Measurements from ENCODE around the gene IQCH. TPM values are rescaled to one million over a fixed set of nuclear protein-coding genes. Genes with fewer than 3 reads are reported as not detected.
A peak's percentile ranks its signal among the peaks of the same experiment; 100 is the strongest.

IQCH gene
- total RNA-seq, 1 donor from 2014 or later: 4.5 TPM

DNA sequence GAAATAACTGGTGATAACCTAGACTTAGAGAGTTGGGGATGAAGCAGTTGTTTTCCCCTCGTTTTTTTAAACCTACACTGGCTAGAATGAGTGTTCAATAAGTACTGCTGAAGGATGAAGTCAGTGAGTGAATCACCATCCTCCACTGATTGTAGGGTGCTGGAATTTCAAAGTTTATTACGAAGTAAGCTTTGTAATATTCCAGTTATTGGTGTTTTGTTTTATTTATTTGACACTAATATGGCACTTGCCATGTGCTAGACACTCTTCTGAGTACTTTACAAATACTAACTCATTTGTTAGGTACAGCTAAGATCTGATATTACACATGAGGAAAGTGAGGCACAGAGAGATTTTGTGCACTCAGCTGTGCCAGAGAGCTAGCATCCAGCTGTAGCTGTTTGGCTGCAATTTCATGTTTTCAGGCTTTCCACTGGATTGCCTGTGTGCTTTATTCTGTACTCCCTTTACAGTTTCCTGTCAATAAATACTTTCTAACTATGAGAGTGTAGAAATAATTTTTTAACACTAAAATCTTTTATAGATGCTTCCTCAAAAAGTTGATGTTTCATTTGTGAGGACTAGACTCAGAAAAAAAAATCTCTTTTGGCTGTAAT, 293.8 kb downstream of the IQCH start:
- Mint-ChIP-seq H3K36me3 (ENCODE audit: unreplicated experiment) (peaks cover 9% of the 10 kb centered on the region), H3K27ac (ENCODE audit: unreplicated experiment) (no peak overlapping the region), H3K4me3 (ENCODE audit: unreplicated experiment) (no peak overlapping the region), H3K27me3 (ENCODE audit: unreplicated experiment) (no peaks in the 10 kb centered on the region), H3K4me1 (ENCODE audit: low read depth, unreplicated experiment) (peaks cover 14% of the 10 kb centered on the region), H3K9me3 (ENCODE audit: unreplicated experiment) (peaks cover 3% of the 10 kb centered on the region)
- DNase-seq: no peak
- TF ChIP-seq, protein P1, sequence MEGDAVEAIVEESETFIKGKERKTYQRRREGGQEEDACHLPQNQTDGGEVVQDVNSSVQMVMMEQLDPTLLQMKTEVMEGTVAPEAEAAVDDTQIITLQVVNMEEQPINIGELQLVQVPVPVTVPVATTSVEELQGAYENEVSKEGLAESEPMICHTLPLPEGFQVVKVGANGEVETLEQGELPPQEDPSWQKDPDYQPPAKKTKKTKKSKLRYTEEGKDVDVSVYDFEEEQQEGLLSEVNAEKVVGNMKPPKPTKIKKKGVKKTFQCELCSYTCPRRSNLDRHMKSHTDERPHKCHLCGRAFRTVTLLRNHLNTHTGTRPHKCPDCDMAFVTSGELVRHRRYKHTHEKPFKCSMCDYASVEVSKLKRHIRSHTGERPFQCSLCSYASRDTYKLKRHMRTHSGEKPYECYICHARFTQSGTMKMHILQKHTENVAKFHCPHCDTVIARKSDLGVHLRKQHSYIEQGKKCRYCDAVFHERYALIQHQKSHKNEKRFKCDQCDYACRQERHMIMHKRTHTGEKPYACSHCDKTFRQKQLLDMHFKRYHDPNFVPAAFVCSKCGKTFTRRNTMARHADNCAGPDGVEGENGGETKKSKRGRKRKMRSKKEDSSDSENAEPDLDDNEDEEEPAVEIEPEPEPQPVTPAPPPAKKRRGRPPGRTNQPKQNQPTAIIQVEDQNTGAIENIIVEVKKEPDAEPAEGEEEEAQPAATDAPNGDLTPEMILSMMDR (IDR thresholded peaks at IDR 0.05; ENCODE audit: partially characterized antibody, unreplicated experiment): no peak

DNA sequence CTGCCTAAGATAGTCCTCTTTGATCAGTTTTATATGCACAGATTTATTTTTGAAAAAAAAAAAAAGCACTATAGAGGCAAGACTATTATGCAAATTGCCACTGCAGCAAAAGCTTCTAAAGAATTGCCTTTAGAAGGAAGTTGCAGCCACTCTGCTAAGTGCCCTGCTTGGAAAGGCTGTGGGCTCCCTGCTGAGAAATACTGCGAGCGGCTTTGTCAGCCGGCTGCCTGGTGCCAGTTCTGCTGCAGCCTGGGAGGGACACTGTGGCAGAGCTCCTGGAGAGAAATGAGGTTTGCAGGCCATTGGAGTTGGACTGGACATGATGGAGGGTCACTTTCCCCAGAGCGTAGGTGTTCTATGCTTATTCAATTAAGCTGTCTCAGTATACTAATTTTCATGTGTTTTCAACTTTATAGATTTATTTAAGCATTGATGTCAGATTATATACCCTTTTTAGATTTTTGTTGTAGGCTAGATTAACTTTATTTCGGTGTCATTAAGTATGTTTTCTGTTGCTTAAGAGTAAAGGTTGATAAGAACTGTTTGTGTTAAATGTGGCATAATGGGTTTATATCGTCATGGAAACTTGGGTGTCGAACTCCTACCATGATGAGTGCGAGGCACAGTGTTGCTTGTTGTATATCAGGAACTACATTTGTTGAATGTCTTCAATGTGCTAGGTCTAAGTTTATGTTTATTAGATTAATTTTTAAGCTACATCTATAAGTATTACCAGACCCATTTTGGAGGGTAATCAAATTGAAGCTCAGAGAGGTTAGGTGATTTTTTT, 294.5 kb downstream of the IQCH start:
- Mint-ChIP-seq H3K36me3 (ENCODE audit: unreplicated experiment) (peaks cover 9% of the 10 kb centered on the region), H3K4me1 (ENCODE audit: low read depth, unreplicated experiment) (peaks cover 14% of the 10 kb centered on the region), H3K27me3 (ENCODE audit: unreplicated experiment) (no peaks in the 10 kb centered on the region), H3K9me3 (ENCODE audit: unreplicated experiment) (peaks cover 3% of the 10 kb centered on the region), H3K27ac (ENCODE audit: unreplicated experiment) (no peak overlapping the region), H3K4me3 (ENCODE audit: unreplicated experiment) (peak overlapping the region; percentile 25)
- peak; percentile 59 for DNase-seq
- TF ChIP-seq, protein P1 (IDR thresholded peaks at IDR 0.05; ENCODE audit: partially characterized antibody, unreplicated experiment): no peak

DNA sequence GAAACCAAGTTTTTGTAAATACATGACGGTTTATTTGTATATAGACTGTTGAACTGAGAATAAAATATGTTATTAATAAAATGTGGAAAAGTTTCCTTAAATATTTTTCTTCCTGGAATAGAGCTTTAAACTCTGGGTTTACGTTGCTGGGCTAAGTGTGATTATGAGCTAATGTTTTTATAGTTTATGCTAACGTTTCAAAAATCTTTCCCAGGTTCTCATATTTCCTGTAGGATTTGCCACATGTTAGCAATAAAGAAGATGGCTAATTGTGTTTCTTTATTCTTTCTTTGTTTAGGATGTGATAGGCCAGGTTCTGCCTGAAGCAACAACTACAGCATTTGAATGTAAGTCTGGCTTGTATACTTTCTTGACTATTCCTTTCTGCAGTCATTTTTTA, 295.1 kb downstream of the IQCH start:
- TF ChIP-seq, protein P1 (IDR thresholded peaks at IDR 0.05; ENCODE audit: partially characterized antibody, unreplicated experiment): no peak
- H3K4me3 Mint-ChIP-seq (ENCODE audit: unreplicated experiment): no peak overlapping the region

DNA sequence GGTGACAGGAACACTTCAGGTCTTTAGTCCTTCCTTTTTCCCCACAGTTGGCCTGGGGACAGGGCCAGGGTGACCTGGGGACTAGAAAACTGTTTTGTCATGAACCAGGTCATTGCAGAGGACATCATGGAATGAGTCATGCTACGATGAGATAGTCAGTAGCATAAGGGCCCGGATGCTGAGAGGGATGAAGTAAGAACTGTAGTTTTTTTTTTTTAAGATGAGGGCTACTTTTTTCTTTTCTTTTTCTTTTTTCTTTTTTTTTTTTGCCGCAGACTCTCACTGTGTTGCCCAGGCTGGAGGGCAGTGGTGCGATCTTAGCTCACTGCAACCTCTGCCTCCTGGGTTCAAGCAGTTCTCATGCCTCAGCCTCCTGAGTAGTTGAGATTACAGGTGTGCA, 295.9 kb downstream of the IQCH start:
- H3K4me3 Mint-ChIP-seq (ENCODE audit: unreplicated experiment): no peak overlapping the region
- peaks cover 13% of the 10 kb centered on the region for H3K4me1 Mint-ChIP-seq (ENCODE audit: low read depth, unreplicated experiment)
- DNase-seq: no peak
- H3K36me3 Mint-ChIP-seq (ENCODE audit: unreplicated experiment): no peaks in the 10 kb centered on the region
- H3K27me3 Mint-ChIP-seq (ENCODE audit: unreplicated experiment): peaks cover 1% of the 10 kb centered on the region
- H3K9me3 Mint-ChIP-seq (ENCODE audit: unreplicated experiment): no peaks in the 10 kb centered on the region
- H3K27ac Mint-ChIP-seq (ENCODE audit: unreplicated experiment): no peak overlapping the region
- TF ChIP-seq, protein P1 (IDR thresholded peaks at IDR 0.05; ENCODE audit: partially characterized antibody, unreplicated experiment): no peak

More for the DNA sequence above, 295.1 kb downstream of the IQCH start:
- peaks cover 5% of the 10 kb centered on the region for H3K36me3 Mint-ChIP-seq (ENCODE audit: unreplicated experiment)
- H3K9me3 Mint-ChIP-seq (ENCODE audit: unreplicated experiment): peaks cover 3% of the 10 kb centered on the region
- peaks cover 9% of the 10 kb centered on the region for H3K4me1 Mint-ChIP-seq (ENCODE audit: low read depth, unreplicated experiment)
- H3K27ac Mint-ChIP-seq (ENCODE audit: unreplicated experiment): no peak overlapping the region
- H3K27me3 Mint-ChIP-seq (ENCODE audit: unreplicated experiment): peaks cover 1% of the 10 kb centered on the region
- no peak for DNase-seq

DNA sequence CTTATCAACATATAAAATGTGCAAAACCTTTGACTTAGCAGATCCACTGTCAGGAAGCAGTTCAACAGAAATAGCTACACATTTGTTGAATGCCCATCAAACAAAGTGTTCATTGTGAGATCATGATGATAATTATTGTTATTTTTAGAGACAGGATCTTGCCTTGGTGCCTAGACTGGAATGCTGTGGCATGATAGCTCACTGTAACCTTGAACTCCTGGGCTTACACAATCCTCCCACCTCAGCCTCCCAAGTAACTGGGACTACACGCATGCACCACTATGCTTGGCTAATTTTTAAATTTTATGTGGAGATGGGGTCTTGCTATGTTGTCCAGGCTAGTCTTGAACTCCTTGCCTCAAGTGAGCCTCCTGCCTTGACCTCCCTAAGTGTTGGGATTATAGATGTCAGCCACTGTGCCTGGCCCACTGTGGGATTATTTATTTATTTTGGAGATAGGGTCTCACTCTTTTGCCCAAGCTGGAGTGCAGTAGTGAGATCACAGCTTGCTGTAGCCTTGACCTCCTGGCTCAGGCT, 296.7 kb downstream of the IQCH start:
- Mint-ChIP-seq H3K4me3 (ENCODE audit: unreplicated experiment) (no peak overlapping the region), H3K36me3 (ENCODE audit: unreplicated experiment) (no peaks in the 10 kb centered on the region), H3K4me1 (ENCODE audit: low read depth, unreplicated experiment) (peaks cover 13% of the 10 kb centered on the region), H3K9me3 (ENCODE audit: unreplicated experiment) (no peaks in the 10 kb centered on the region), H3K27ac (ENCODE audit: unreplicated experiment) (no peak overlapping the region), H3K27me3 (ENCODE audit: unreplicated experiment) (peaks cover 1% of the 10 kb centered on the region)
- no peak for DNase-seq
- TF ChIP-seq, protein P1 (IDR thresholded peaks at IDR 0.05; ENCODE audit: partially characterized antibody, unreplicated experiment): no peak
